ENCODE measurements around the gene CYRIA.

The CYRIA gene

DNA sequence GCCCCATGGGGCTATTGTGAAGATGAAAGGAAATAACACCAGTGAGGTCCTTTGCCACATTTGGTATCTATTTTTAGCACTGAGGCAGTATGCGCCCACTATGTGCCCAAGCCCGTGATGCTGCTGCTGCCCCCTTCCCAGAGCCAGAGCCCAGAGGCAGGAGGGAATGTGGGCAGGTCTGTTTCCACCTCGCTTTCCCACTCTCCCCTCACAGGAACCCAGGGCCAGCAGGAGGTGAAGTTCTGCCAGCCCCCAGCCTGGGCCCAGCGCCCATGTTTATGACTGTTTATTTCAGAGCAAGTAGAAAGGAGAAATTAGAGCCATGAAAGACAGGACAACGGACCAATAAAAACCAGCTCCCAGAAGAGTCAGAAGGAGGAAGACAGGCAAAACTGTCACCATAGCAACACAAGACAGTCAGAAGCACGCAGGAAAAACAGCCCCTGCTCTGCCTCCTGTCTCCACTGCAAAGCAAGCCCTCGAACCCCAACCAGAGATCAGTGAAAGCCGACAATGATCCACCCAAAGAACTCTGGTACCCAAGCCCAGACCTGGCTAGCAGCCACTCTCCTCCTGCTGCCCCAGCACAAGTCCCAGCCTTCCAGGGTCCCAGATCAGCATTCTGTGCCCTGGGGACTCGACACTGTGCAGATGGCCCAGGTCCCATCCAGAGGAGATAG is 1.4 kb downstream of the CYRIA start:
- Histone ChIP-seq H3K9me3 (ENCODE audit: low read length) (no peaks in the 10 kb centered on the region), H2AFZ (ENCODE audit: low read length) (no peak overlapping the region), H3K27me3 (ENCODE audit: insufficient read depth, low read length) (no peaks in the 10 kb centered on the region), H3K79me2 (ENCODE audit: insufficient read depth, low read length) (peaks cover 4% of the 10 kb centered on the region; the same call in 1 of the 2 replicates), H4K20me1 (ENCODE audit: insufficient read depth, low read length) (no peaks in the 10 kb centered on the region), H3K9ac (ENCODE audit: low read length) (peak overlapping the region; percentile 49; the same call in 1 of the 2 replicates), H3F3A (ENCODE audit: insufficient read depth, low read length) (no peaks in the 10 kb centered on the region), H3K9me2 (ENCODE audit: low read depth, low read length) (no peaks in the 10 kb centered on the region), H3K4me1 (ENCODE audit: insufficient read depth, low read length, severe bottlenecking) (peaks cover 69% of the 10 kb centered on the region), H3K4me3 (ENCODE audit: low read depth, low read length, poor library complexity, severe bottlenecking) (peak overlapping the region; percentile 72), H3K36me3 (ENCODE audit: insufficient read depth, low read length) (no peaks in the 10 kb centered on the region), H3K4me2 (ENCODE audit: low read length) (peak overlapping the region; percentile 72), H3K27ac (ENCODE audit: low read depth, low read length, poor library complexity, severe bottlenecking) (peak overlapping the region; percentile 77)
- TF ChIP-seq EZH2 (IDR thresholded peaks at IDR 0.05; ENCODE audit: borderline replicate concordance, low read length), result no peak
- TF ChIP-seq, protein P1, sequence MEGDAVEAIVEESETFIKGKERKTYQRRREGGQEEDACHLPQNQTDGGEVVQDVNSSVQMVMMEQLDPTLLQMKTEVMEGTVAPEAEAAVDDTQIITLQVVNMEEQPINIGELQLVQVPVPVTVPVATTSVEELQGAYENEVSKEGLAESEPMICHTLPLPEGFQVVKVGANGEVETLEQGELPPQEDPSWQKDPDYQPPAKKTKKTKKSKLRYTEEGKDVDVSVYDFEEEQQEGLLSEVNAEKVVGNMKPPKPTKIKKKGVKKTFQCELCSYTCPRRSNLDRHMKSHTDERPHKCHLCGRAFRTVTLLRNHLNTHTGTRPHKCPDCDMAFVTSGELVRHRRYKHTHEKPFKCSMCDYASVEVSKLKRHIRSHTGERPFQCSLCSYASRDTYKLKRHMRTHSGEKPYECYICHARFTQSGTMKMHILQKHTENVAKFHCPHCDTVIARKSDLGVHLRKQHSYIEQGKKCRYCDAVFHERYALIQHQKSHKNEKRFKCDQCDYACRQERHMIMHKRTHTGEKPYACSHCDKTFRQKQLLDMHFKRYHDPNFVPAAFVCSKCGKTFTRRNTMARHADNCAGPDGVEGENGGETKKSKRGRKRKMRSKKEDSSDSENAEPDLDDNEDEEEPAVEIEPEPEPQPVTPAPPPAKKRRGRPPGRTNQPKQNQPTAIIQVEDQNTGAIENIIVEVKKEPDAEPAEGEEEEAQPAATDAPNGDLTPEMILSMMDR (IDR thresholded peaks at IDR 0.05; ENCODE audit: low read length), result no peak

DNA sequence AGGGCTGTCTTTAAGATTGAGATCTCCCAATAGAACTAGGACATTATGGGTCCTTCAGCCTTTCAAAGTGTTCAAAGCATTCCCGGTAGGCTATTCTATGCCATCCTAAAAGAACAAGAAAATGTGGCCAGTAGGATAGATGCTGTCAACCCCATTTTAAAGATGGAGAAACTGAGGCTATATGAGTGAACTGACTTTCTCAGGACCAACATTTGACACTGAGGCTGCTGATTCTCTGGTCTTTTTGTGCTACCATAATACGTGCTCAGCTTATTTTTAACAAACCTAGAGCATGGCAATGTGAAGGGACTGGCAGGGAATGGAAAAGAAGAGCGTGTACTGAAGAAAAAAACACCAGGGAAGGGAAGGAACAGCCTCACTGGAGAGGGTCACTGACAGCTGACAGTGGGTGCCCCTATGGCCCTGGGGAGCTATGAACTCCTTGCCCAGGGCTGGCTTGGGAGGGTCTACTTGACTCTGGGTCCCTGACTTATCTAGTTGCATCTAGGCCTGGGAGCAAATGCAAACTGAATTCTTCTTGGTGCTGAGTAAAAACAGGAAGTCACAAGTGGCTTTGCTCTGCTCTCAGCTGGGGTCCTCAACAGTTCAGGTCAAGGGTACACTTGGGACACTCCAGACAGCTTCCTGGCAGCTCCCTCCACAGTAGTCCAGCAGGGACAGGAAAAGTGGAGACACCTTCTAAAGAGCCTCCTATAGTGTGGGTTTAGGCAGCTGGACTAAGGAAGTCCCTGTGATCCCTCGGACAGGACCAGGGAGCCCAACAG is 2.3 kb downstream of the CYRIA start:
- H3K79me2 ChIP-seq (ENCODE audit: insufficient read depth, low read length), result peaks cover 4% of the 10 kb centered on the region; the same call in 1 of the 2 replicates
- no peaks in the 10 kb centered on the region for H3K9me3 ChIP-seq (ENCODE audit: low read length)
- peak overlapping the region; percentile 72; the same call in 1 of the 2 replicates for H3K4me2 ChIP-seq (ENCODE audit: low read length)
- H2AFZ ChIP-seq (ENCODE audit: low read length), result no peak overlapping the region
- no peak overlapping the region; the same call in 1 of the 2 replicates for H3K9ac ChIP-seq (ENCODE audit: low read length)
- TF ChIP-seq, protein P1 (IDR thresholded peaks at IDR 0.05; ENCODE audit: low read length), result no peak
- no peak for TF ChIP-seq EZH2 (IDR thresholded peaks at IDR 0.05; ENCODE audit: borderline replicate concordance, low read length)
- peaks cover 78% of the 10 kb centered on the region for H3K4me1 ChIP-seq (ENCODE audit: insufficient read depth, low read length, severe bottlenecking)
- no peaks in the 10 kb centered on the region for H3K9me2 ChIP-seq (ENCODE audit: low read depth, low read length)
- H3F3A ChIP-seq (ENCODE audit: insufficient read depth, low read length), result no peaks in the 10 kb centered on the region
- no peaks in the 10 kb centered on the region for H4K20me1 ChIP-seq (ENCODE audit: insufficient read depth, low read length)
- peak overlapping the region; percentile 77 for H3K27ac ChIP-seq (ENCODE audit: low read depth, low read length, poor library complexity, severe bottlenecking)
- H3K36me3 ChIP-seq (ENCODE audit: insufficient read depth, low read length), result no peaks in the 10 kb centered on the region
- H3K4me3 ChIP-seq (ENCODE audit: low read depth, low read length, poor library complexity, severe bottlenecking), result peak overlapping the region; percentile 72
- H3K27me3 ChIP-seq (ENCODE audit: insufficient read depth, low read length), result no peaks in the 10 kb centered on the region

DNA sequence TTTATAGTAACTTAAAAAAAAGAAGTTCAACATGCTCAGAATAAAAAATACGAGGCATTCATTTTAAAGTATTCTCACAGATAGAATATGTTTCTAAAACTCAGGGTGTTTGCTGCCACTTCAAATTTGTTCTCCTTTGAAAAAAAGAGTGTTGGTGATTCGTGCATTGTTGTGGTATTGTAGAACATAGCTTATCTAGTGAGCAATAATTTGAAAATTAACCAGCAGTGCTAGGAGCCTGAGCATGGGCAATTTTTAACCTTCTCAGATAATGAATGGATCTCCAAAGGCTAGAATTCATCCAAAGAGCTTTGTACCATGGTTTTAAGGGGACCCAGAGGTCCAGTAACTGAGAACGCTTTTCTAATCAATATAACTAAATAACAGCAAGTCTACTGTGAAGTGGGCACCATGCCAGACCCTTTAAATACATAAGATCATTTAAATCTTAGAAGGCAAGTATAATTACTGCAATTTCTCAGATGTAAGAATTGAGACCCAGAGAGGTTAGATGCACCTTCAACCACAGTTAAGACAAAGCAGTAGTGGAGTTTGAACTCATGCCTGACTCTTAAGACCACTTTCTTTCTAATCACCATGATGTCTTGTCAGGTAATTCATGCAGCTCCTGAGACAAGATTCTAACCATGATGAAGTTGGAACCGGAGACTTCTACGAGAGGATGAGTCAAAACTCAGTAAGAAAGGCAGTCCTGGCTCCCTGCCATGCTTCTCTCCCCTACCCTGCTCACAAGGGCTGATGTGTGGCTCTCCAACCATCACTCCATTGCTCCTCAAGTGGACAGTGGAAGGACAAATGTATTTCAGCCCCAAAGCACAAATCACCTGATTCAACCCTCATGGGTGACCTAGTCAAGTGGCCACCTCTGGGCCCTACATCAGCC is 3.4 kb downstream of the CYRIA start:
- no peak for TF ChIP-seq EZH2 (IDR thresholded peaks at IDR 0.05; ENCODE audit: borderline replicate concordance, low read length)
- TF ChIP-seq, protein P1 (IDR thresholded peaks at IDR 0.05; ENCODE audit: low read length), result no peak
- Histone ChIP-seq H3K4me3 (ENCODE audit: low read depth, low read length, poor library complexity, severe bottlenecking) (peak overlapping the region; percentile 72), H3K4me1 (ENCODE audit: insufficient read depth, low read length, severe bottlenecking) (peaks cover 89% of the 10 kb centered on the region), H3K27ac (ENCODE audit: low read depth, low read length, poor library complexity, severe bottlenecking) (peak overlapping the region; percentile 77), H3K9me2 (ENCODE audit: low read depth, low read length) (no peaks in the 10 kb centered on the region), H3K9ac (ENCODE audit: low read length) (no peak overlapping the region), H3F3A (ENCODE audit: insufficient read depth, low read length) (no peaks in the 10 kb centered on the region), H3K9me3 (ENCODE audit: low read length) (no peaks in the 10 kb centered on the region), H2AFZ (ENCODE audit: low read length) (no peak overlapping the region), H3K79me2 (ENCODE audit: insufficient read depth, low read length) (peaks cover 4% of the 10 kb centered on the region; the same call in 1 of the 2 replicates), H3K27me3 (ENCODE audit: insufficient read depth, low read length) (no peaks in the 10 kb centered on the region), H3K36me3 (ENCODE audit: insufficient read depth, low read length) (no peaks in the 10 kb centered on the region), H4K20me1 (ENCODE audit: insufficient read depth, low read length) (no peaks in the 10 kb centered on the region), H3K4me2 (ENCODE audit: low read length) (peak overlapping the region; percentile 72; the same call in 1 of the 2 replicates)
